Thyroid gland (tissue), 4 donors: ENCODE data around the gene SLAMF7.

Source experiments
- CTCF ChIP-seq, 6 experiments: fragments of 200-600 bp in 3 of 6; fragments of 450-650 bp in 3 of 6; sonication (generic) in 3 of 6; IDR thresholded peaks; one replicate each; pipeline ENCODE4 v1.5.1; 2016 to 2019; ENCODE audit warnings: antibody characterized with exemption in 6 of 6, mild to moderate bottlenecking in 2 of 6, inconsistent platforms in 1 of 6, moderate library complexity in 1 of 6
- POLR2A ChIP-seq, 2 donors: fragments of 450-650 bp; IDR thresholded peaks; one replicate each; pipeline ENCODE4 v1.6.1; 2017; ENCODE audit warnings: antibody characterized with exemption in 2 of 2, mild to moderate bottlenecking in 2 of 2, moderate library complexity in 1 of 2

- TF ChIP-seq CTCF (IDR thresholded peaks at IDR 0.05) (no peak), POLR2A (IDR thresholded peaks at IDR 0.05) (no peak)
These were observed 27.8 kb upstream of the SLAMF7 start for GRCh38 chr1:160711276-160711601.
